ENCODE results near the gene SLC26A6. TPM values are rescaled to one million over a fixed set of nuclear protein-coding genes. Genes with fewer than 3 reads are reported as not detected.

Gene SLC26A6
- total and polyA plus RNA-seq, 2 of the 13 experiments (the other 11 are each of a cell fraction or from before 2014, with no cell fraction given): 40.7 to 184 TPM

DNA sequence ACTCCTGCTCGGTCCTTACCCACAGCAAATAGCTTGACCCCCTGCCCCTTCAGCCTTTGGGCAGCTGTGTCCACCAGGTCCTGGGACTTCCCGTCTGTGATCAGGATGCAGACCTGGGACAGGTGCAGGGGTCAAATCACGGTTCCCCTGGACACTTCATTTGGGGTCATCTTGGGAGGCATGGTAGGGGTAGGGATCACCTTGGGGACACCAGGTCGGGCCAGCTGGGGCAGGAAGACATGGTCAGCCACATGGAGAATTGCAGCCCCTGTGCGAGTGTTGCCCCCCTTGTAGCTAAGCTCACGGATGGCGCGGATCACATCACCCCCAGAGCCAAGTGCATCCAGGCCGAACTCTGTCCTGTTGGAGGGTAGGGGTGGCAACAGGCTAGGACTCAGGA, 41.9 kb downstream of the SLC26A6 start:
- no peak overlapping the region for H3K4me2 ChIP-seq (ENCODE audit: low read depth, low read length)
- no peak for ATAC-seq

More for the DNA sequence above, 41.9 kb downstream of the SLC26A6 start:
- in situ Hi-C loops (cut with HindIII; ENCODE audit: extremely low pct_ligation_motif_present, low pct_unique_long_range_greater_than_20kb) (no loop called here), intact Hi-C loops (cut with micrococcal nuclease; ENCODE audit: unreplicated experiment) (no loop called here)
- H3K4me3 ChIP-seq (replicated peaks in 1 of 3; ENCODE audit: insufficient read depth in 1 of 3, low read depth in 2 of 3, low read length in 3 of 3): no peak overlapping the region
- 60% methylated on average over 2 of the region's 9 CpGs for WGBS (ENCODE audit: low lambda C conversion rate)
- no peaks in the 10 kb centered on the region for H4K20me1 ChIP-seq (ENCODE audit: insufficient read depth, low read length)
- H3K27ac ChIP-seq (ENCODE audit: extremely low read length, insufficient read depth, low read length): no peak overlapping the region
- no peak for TF ChIP-seq ZNF446 (CRISPR knock-in tag; IDR thresholded peaks at IDR 0.05)
- TF ChIP-seq ZNF232 (CRISPR knock-in tag; IDR thresholded peaks at IDR 0.05; ENCODE audit: borderline replicate concordance): no peak
- TF ChIP-seq ZNF781 (CRISPR knock-in tag; IDR thresholded peaks at IDR 0.05; ENCODE audit: borderline replicate concordance, not compliant biosample characterization): no peak
- TF ChIP-seq, protein P1, sequence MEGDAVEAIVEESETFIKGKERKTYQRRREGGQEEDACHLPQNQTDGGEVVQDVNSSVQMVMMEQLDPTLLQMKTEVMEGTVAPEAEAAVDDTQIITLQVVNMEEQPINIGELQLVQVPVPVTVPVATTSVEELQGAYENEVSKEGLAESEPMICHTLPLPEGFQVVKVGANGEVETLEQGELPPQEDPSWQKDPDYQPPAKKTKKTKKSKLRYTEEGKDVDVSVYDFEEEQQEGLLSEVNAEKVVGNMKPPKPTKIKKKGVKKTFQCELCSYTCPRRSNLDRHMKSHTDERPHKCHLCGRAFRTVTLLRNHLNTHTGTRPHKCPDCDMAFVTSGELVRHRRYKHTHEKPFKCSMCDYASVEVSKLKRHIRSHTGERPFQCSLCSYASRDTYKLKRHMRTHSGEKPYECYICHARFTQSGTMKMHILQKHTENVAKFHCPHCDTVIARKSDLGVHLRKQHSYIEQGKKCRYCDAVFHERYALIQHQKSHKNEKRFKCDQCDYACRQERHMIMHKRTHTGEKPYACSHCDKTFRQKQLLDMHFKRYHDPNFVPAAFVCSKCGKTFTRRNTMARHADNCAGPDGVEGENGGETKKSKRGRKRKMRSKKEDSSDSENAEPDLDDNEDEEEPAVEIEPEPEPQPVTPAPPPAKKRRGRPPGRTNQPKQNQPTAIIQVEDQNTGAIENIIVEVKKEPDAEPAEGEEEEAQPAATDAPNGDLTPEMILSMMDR (CRISPR knock-in tag; IDR thresholded peaks at IDR 0.05): no peak
- no peak for TF ChIP-seq NFE2 (CRISPR knock-in tag; IDR thresholded peaks at IDR 0.05)
- TF ChIP-seq ZNF570 (CRISPR knock-in tag; IDR thresholded peaks at IDR 0.05; ENCODE audit: borderline replicate concordance): no peak
- no peak for TF ChIP-seq ZNF382 (CRISPR knock-in tag; IDR thresholded peaks at IDR 0.05; ENCODE audit: borderline replicate concordance)
- TF ChIP-seq NONO (IDR thresholded peaks at IDR 0.05): no peak
- TF ChIP-seq NONO (CRISPR knock-in tag; conservative IDR thresholded peaks at IDR 0.05): no peak
- no peak for TF ChIP-seq SMARCC2 (IDR thresholded peaks at IDR 0.05)
- TF ChIP-seq, protein P2, sequence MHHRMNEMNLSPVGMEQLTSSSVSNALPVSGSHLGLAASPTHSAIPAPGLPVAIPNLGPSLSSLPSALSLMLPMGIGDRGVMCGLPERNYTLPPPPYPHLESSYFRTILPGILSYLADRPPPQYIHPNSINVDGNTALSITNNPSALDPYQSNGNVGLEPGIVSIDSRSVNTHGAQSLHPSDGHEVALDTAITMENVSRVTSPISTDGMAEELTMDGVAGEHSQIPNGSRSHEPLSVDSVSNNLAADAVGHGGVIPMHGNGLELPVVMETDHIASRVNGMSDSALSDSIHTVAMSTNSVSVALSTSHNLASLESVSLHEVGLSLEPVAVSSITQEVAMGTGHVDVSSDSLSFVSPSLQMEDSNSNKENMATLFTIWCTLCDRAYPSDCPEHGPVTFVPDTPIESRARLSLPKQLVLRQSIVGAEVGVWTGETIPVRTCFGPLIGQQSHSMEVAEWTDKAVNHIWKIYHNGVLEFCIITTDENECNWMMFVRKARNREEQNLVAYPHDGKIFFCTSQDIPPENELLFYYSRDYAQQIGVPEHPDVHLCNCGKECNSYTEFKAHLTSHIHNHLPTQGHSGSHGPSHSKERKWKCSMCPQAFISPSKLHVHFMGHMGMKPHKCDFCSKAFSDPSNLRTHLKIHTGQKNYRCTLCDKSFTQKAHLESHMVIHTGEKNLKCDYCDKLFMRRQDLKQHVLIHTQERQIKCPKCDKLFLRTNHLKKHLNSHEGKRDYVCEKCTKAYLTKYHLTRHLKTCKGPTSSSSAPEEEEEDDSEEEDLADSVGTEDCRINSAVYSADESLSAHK (CRISPR knock-in tag; IDR thresholded peaks at IDR 0.05; ENCODE audit: borderline replicate concordance): no peak
- no peak for TF ChIP-seq NFKBIZ (CRISPR knock-in tag; IDR thresholded peaks at IDR 0.05)
- TF ChIP-seq DNMT3B (CRISPR knock-in tag; conservative IDR thresholded peaks at IDR 0.05): no peak
- no peak for TF ChIP-seq IRF2 (CRISPR knock-in tag; IDR thresholded peaks at IDR 0.05)
- no peak for TF ChIP-seq ZNF33A (CRISPR knock-in tag; IDR thresholded peaks at IDR 0.05; ENCODE audit: borderline replicate concordance)
- TF ChIP-seq ZKSCAN8 (CRISPR knock-in tag; IDR thresholded peaks at IDR 0.05; ENCODE audit: borderline replicate concordance): no peak
- no peak for TF ChIP-seq MED8 (CRISPR knock-in tag; IDR thresholded peaks at IDR 0.05; ENCODE audit: insufficient replicate concordance)
- no peak for TF ChIP-seq ZNF652 (CRISPR knock-in tag; IDR thresholded peaks at IDR 0.05; ENCODE audit: borderline replicate concordance, low read depth)
- TF ChIP-seq, protein P3, sequence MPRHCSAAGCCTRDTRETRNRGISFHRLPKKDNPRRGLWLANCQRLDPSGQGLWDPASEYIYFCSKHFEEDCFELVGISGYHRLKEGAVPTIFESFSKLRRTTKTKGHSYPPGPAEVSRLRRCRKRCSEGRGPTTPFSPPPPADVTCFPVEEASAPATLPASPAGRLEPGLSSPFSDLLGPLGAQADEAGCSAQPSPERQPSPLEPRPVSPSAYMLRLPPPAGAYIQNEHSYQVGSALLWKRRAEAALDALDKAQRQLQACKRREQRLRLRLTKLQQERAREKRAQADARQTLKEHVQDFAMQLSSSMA (CRISPR knock-in tag; IDR thresholded peaks at IDR 0.05): no peak
- FAIRE-seq (no peak), DNase-seq (ENCODE audit: low spot score) (no peak)
- 0 out of 5 replicates have a peak, but pooled peaks cover 0 to 4% of the 10 kb centered on the region in 2 experiments for H3K27me3 ChIP-seq (ENCODE audit: control insufficient read depth in 1 of 2, insufficient read depth in 2 of 2, low read length in 2 of 2)
- no peak overlapping the region for H3K9ac ChIP-seq (ENCODE audit: insufficient read depth, low read depth, low read length)
- H3K36me3 ChIP-seq (replicated peaks in 1 of 2; ENCODE audit: control insufficient read depth in 1 of 2, insufficient read depth in 2 of 2, low read length in 2 of 2): peaks cover 1 to 7% of the 10 kb centered on the region in 2 experiments; a peak in 2 of 5 replicates
- ChIA-PET CTCF (ENCODE audit: low intra/inter-chr PET ratio, low total read pairs) (no interaction called here), POLR2A (no interaction called here)
- H3K9me3 ChIP-seq (ENCODE audit: low read length): no peaks in the 10 kb centered on the region
- H2AFZ ChIP-seq (ENCODE audit: low read length): no peak overlapping the region
- peaks cover 45% of the 10 kb centered on the region for H3K4me1 ChIP-seq (ENCODE audit: insufficient read depth, low read length)
- no TSS peak for BruUV-seq (replicated peaks)
- H3K79me2 ChIP-seq (ENCODE audit: insufficient read depth, low read length): no peaks in the 10 kb centered on the region

All from HepG2 (cell line).